ENCODE results near the gene GALNT6.
A peak's percentile ranks its signal among the peaks of the same experiment; 100 is the strongest.

- TF ChIP-seq, protein P1, sequence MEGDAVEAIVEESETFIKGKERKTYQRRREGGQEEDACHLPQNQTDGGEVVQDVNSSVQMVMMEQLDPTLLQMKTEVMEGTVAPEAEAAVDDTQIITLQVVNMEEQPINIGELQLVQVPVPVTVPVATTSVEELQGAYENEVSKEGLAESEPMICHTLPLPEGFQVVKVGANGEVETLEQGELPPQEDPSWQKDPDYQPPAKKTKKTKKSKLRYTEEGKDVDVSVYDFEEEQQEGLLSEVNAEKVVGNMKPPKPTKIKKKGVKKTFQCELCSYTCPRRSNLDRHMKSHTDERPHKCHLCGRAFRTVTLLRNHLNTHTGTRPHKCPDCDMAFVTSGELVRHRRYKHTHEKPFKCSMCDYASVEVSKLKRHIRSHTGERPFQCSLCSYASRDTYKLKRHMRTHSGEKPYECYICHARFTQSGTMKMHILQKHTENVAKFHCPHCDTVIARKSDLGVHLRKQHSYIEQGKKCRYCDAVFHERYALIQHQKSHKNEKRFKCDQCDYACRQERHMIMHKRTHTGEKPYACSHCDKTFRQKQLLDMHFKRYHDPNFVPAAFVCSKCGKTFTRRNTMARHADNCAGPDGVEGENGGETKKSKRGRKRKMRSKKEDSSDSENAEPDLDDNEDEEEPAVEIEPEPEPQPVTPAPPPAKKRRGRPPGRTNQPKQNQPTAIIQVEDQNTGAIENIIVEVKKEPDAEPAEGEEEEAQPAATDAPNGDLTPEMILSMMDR (IDR thresholded peaks at IDR 0.05), result peak; percentile 63 to 72 (median 69)
- no peak for TF ChIP-seq POLR2A (IDR thresholded peaks at IDR 0.05)
Measured at GRCh38 chr12:51424662-51425539, 33.7 kb upstream of the GALNT6 start, which contains the start of gene SLC4A8.
